A375 (cell line): ENCODE measurements around the gene TEX38. TPM values are rescaled to one million over a fixed set of nuclear protein-coding genes. Genes with fewer than 3 reads are reported as not detected.

ENCODE experiments used
- total RNA-seq: library from RNA; depleted of rRNA; stranded (reverse); fragments of >200 nt; shearing (Covaris generic); gene quantifications from 2 replicates; pipeline ENCODE4 v1.2.3, GENCODE V29; 2014; rRNA removed

TEX38 gene
- not detected in 2 replicates for total RNA-seq

GRCh38 chr1:46671554-46671953 is at the start of gene TEX38:
Gene TEX38, plus strand, starts transcription at chr1:46671854. Its CDS starts 81 bp downstream, at chr1:46671935.

GRCh38 chr1:46667782-46668760 is 3.6 kb upstream of the TEX38 start, which contains the start of gene ATPAF1:
Gene ATPAF1, minus strand, starts transcription at chr1:46668364. Its CDS starts 42 bp downstream, at chr1:46668322.

GRCh38 chr1:46718727-46719622 is 47.3 kb downstream of the TEX38 start, which contains the start of gene EFCAB14:
Gene EFCAB14, minus strand, starts transcription at chr1:46719114. Its CDS starts 1,027 bp downstream, at chr1:46718087.

Other genes with a start within 250 kb of the TEX38 start
- gene DMBX1, start 182.0 kb upstream of the TEX38 start, total RNA-seq, result 0.19 TPM in 1 of 2 replicates, not detected in the other
- gene KNCN, start 120.2 kb upstream of the TEX38 start, total RNA-seq, result not detected in 2 replicates
- 27.3 and 29.5 TPM in 2 replicates for gene MKNK1, start 67.6 kb upstream of the TEX38 start, total RNA-seq
- gene MOB3C, start 55.0 kb upstream of the TEX38 start, total RNA-seq, result 8.8 and 9.0 TPM in 2 replicates
- gene ATPAF1, start 3.5 kb upstream of the TEX38 start, total RNA-seq, result 64.6 and 78.9 TPM in 2 replicates
- gene EFCAB14, start 47.3 kb downstream of the TEX38 start, total RNA-seq, result 20.9 and 26.2 TPM in 2 replicates
- not detected in 2 replicates for gene CYP4B1, start 127.2 kb downstream of the TEX38 start, total RNA-seq